HepG2 (cell line): ENCODE data around the gene FOXK2. TPM values are rescaled to one million over a fixed set of nuclear protein-coding genes. Genes with fewer than 3 reads are reported as not detected.

ENCODE experiments used
- CAMTA2 ChIP-seq: sonication (generic); formaldehyde crosslinking; IDR thresholded peaks from 2 replicates; pipeline ENCODE4 v1.4.0; 2020; ENCODE audit warnings: mild to moderate bottlenecking, missing genetic modification reagents, borderline replicate concordance
- CSRNP2 ChIP-seq: sonication (generic); formaldehyde crosslinking; conservative IDR thresholded peaks from 2 replicates; pipeline ENCODE4 v1.8.0; 2022; ENCODE audit warnings: low read depth, missing genetic modification reagents
- EP300 ChIP-seq, 3 experiments: sonication (generic) in 1 of 3; formaldehyde crosslinking in 1 of 3; IDR thresholded peaks; 2 replicates each; pipeline versions ENCODE4 v1.5.1 to v1.6.1; 2011 to 2020; ENCODE audit warnings: low read depth in 2 of 3, low read length in 2 of 3, borderline replicate concordance in 1 of 3, improper control_type of control experiment in 1 of 3, mild to moderate bottlenecking in 1 of 3, missing genetic modification reagents in 1 of 3, moderate library complexity in 1 of 3
- MLX ChIP-seq: IDR thresholded peaks from 2 replicates; pipeline ENCODE4 v1.6.1; 2016
- MYC ChIP-seq: sonication (generic); formaldehyde crosslinking; IDR thresholded peaks from 2 replicates; pipeline ENCODE4 v1.9.0; 2021; ENCODE audit warnings: missing genetic modification reagents, borderline replicate concordance
- NR0B2 ChIP-seq: sonication (generic); formaldehyde crosslinking; IDR thresholded peaks from 2 replicates; pipeline ENCODE4 v1.4.0; 2020; ENCODE audit warnings: mild to moderate bottlenecking, missing genetic modification reagents
- PHF5A ChIP-seq: IDR thresholded peaks from one replicate; pipeline ENCODE4 v1.6.1; 2018; ENCODE audit warnings: low read depth, missing genetic modification reagents; ENCODE audit not compliant: unreplicated experiment
- TEAD3 ChIP-seq: optimal IDR thresholded peaks from 2 replicates; pipeline ENCODE3; 2016; ENCODE audit warnings: borderline replicate concordance
- WIZ ChIP-seq: sonication (generic); formaldehyde crosslinking; IDR thresholded peaks from 2 replicates; pipeline ENCODE4 v1.5.1; 2020; ENCODE audit warnings: mild to moderate bottlenecking, missing genetic modification reagents
- ZEB1 ChIP-seq: IDR thresholded peaks from 2 replicates; pipeline ENCODE4 v1.6.1; 2012; ENCODE audit warnings: mild to moderate bottlenecking, low read depth, inconsistent platforms; ENCODE audit not compliant: insufficient replicate concordance
- ZKSCAN1 ChIP-seq: fragments of 150-350 bp; IDR thresholded peaks from 2 replicates; pipeline ENCODE4 v1.6.1; 2014; ENCODE audit warnings: low read length
- ZNF230 ChIP-seq: sonication (generic); formaldehyde crosslinking; IDR thresholded peaks from 2 replicates; pipeline ENCODE4 v1.4.0; 2020; ENCODE audit warnings: mild to moderate bottlenecking, missing genetic modification reagents
- ZNF318 ChIP-seq: sonication (generic); formaldehyde crosslinking; IDR thresholded peaks from 2 replicates; pipeline ENCODE4 v1.4.0; 2020; ENCODE audit warnings: mild to moderate bottlenecking, missing genetic modification reagents
- ZNF503 ChIP-seq: sonication (generic); formaldehyde crosslinking; IDR thresholded peaks from 2 replicates; pipeline ENCODE4 v1.4.0; 2020; ENCODE audit warnings: missing genetic modification reagents
- polyA plus RNA-seq, 8 experiments: library from polyadenylated mRNA; depleted of rRNA in 3 of 8; stranded (reverse) in 7 of 8; unstranded in 1 of 8; fragments of >200 nt; fragmentation: Illumina TruSeq in 4 of 8; extraction: Trizol in 4 of 8; gene quantifications; 2 replicates each; pipeline versions ENCODE4 v1.2.1 to v1.2.3, GENCODE V29; 2011 to 2016; ENCODE audit warnings: low read depth in 4 of 8, missing spikeins in 1 of 8, mixed read lengths in 1 of 8; ENCODE audit not compliant: insufficient read depth in 1 of 8
- total RNA-seq, 5 experiments: library from RNA; depleted of rRNA; stranded (reverse); fragments of >200 nt; fragmentation: Illumina TruSeq; extraction: Trizol; gene quantifications; 2 replicates each; pipeline ENCODE4 v1.2.3, GENCODE V29; 2016; ENCODE audit warnings: low read depth in 1 of 5

Gene FOXK2
- total and polyA plus RNA-seq, 2 of the 13 experiments (the other 11 are each of a cell fraction or from before 2014, with no cell fraction given) = 67.1 to 67.2 TPM

- TF ChIP-seq PHF5A (CRISPR knock-in tag) (peak; percentile 89), MYC (CRISPR knock-in tag) (peak; percentile 66), ZNF503 (no peak; the same call in 1 of the 2 replicates), MLX (no peak), CAMTA2 (CRISPR knock-in tag) (0 out of 2 replicates have a peak, but pooled peaks have one; percentile 25), CSRNP2 (CRISPR knock-in tag) (no peak), ZEB1 (no peak), WIZ (peak; percentile 2; the same call in 1 of the 2 replicates), EP300 (IDR thresholded peaks at IDR 0.05; ENCODE audit: low read depth in 2 of 2, low read length in 2 of 2) (no peak), EP300 (CRISPR knock-in tag; IDR thresholded peaks at IDR 0.05; ENCODE audit: borderline replicate concordance) (no peak; the same call in 1 of the 2 replicates), ZNF318 (peak; percentile 25; the same call in 1 of the 2 replicates), TEAD3 (CRISPR knock-in tag) (peak; percentile 82), ZKSCAN1 (no peak), ZNF230 (CRISPR knock-in tag) (peak; percentile 92), NR0B2 (CRISPR knock-in tag) (0 out of 2 replicates have a peak, but pooled peaks have one; percentile 61)
These were observed 25.1 kb upstream of the FOXK2 start (continued) for GRCh38 chr17:82494236-82495055.
